Measurements from ENCODE around the gene PLD5. TPM values are rescaled to one million over a fixed set of nuclear protein-coding genes. Genes with fewer than 3 reads are reported as not detected.

The PLD5 gene
- total and polyA plus RNA-seq, 2 of the 13 experiments (the other 11 are each of a cell fraction or from before 2014, with no cell fraction given) = not detected

DNA sequence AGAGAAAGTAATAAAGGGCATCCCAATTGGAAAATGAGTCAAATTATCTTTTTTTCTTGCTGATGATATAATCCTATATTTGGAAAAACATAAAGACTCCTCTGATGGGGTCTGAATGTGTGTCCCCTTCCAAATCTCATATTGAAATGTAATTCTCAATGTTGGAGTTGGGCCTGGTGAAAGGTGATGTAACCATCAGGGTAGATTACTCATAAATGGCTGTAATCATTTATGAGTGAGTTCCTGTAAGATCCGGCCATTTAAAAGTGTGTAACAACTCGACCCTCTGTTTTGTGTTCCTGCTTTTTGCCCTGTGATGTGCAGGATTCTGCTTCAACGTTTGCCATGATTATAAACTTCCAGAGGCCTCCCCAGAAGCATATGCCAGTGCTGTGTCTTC is 481.3 kb downstream of the PLD5 start:
- Histone ChIP-seq H2AFZ (ENCODE audit: low read length) (no peak overlapping the region), H3K4me1 (ENCODE audit: insufficient read depth, low read length) (no peaks in the 10 kb centered on the region), H3K27me3 (ENCODE audit: control insufficient read depth in 1 of 2, insufficient read depth in 2 of 2, low read length in 2 of 2) (no peaks in the 10 kb centered on the region), H3K4me2 (ENCODE audit: low read depth, low read length) (no peak overlapping the region), H3K27ac (ENCODE audit: extremely low read length, insufficient read depth, low read length) (no peak overlapping the region), H3K79me2 (ENCODE audit: insufficient read depth, low read length) (no peaks in the 10 kb centered on the region), H3K9me3 (ENCODE audit: low read length) (no peaks in the 10 kb centered on the region), H3K9ac (ENCODE audit: insufficient read depth, low read depth, low read length) (no peak overlapping the region), H3K36me3 (replicated peaks in 1 of 2; ENCODE audit: control insufficient read depth in 1 of 2, insufficient read depth in 2 of 2, low read length in 2 of 2) (no peaks in the 10 kb centered on the region), H4K20me1 (ENCODE audit: insufficient read depth, low read length) (no peaks in the 10 kb centered on the region), H3K4me3 (replicated peaks in 1 of 3; ENCODE audit: insufficient read depth in 1 of 3, low read depth in 2 of 3, low read length in 3 of 3) (no peak overlapping the region)
- WGBS (ENCODE audit: low lambda C conversion rate) = 0% methylated on average over 2 of the region's 3 CpGs
- no TSS peak for BruUV-seq (replicated peaks)
- no peak for DNase-seq (ENCODE audit: low spot score)
- ChIA-PET POLR2A (no interaction called here), CTCF (ENCODE audit: low intra/inter-chr PET ratio, low total read pairs) (no interaction called here)
- in situ Hi-C loops (cut with HindIII; ENCODE audit: extremely low pct_ligation_motif_present, low pct_unique_long_range_greater_than_20kb) (no loop called here), intact Hi-C loops (cut with micrococcal nuclease; ENCODE audit: unreplicated experiment) (no loop called here)
- FAIRE-seq = no peak
- ATAC-seq = no peak
- TF ChIP-seq PAX8 (CRISPR knock-in tag; IDR thresholded peaks at IDR 0.05; ENCODE audit: borderline replicate concordance) (no peak), KIAA2018 (CRISPR knock-in tag; IDR thresholded peaks at IDR 0.05; ENCODE audit: borderline replicate concordance) (no peak), MAF1 (CRISPR knock-in tag; IDR thresholded peaks at IDR 0.05; ENCODE audit: borderline replicate concordance) (no peak), TFDP1 (CRISPR knock-in tag; IDR thresholded peaks at IDR 0.05; ENCODE audit: borderline replicate concordance) (no peak), MEIS1 (CRISPR knock-in tag; IDR thresholded peaks at IDR 0.05; ENCODE audit: borderline replicate concordance) (no peak), MBNL3 (CRISPR knock-in tag; conservative IDR thresholded peaks at IDR 0.05) (no peak), ZNF747 (CRISPR knock-in tag; IDR thresholded peaks at IDR 0.05; ENCODE audit: borderline replicate concordance) (no peak), ZNF576 (CRISPR knock-in tag; IDR thresholded peaks at IDR 0.05) (no peak), ZNF256 (CRISPR knock-in tag; conservative IDR thresholded peaks at IDR 0.05) (no peak), BRF2 (CRISPR knock-in tag; IDR thresholded peaks at IDR 0.05) (no peak), GATA4 (IDR thresholded peaks at IDR 0.05; ENCODE audit: borderline replicate concordance, low read depth) (no peak), MZF1 (CRISPR knock-in tag; IDR thresholded peaks at IDR 0.05; ENCODE audit: borderline replicate concordance) (no peak), HNF4A (CRISPR knock-in tag; IDR thresholded peaks at IDR 0.05) (no peak), ZNF598 (CRISPR knock-in tag; IDR thresholded peaks at IDR 0.05; ENCODE audit: borderline replicate concordance) (no peak)
